Measurements from ENCODE around the gene MRPL58. TPM values are rescaled to one million over a fixed set of nuclear protein-coding genes. Genes with fewer than 3 reads are reported as not detected.

MRPL58 gene
- total RNA-seq, 4 donors from 2014 or later, result 44.4 to 110 (median 61.6) TPM

GRCh38 chr17:75046407-75047289, 34.2 kb downstream of the MRPL58 start, which contains the start of the genes ATP5PD and KCTD2:
Gene ATP5PD (minus strand): TSS chr17:75046969. CDS start chr17:75042650, 4,319 bp downstream.
Gene KCTD2 (plus strand): TSS chr17:75047225. CDS start chr17:75047251, 26 bp downstream.
- WGBS, 2 donors, result 0% methylated on average over 18 to 20 of the region's 72 CpGs
- peak within 1 kb of the TSS; percentile 92 to 98 (median 96) for H3K4me3 ChIP-seq
- H3K9me3 ChIP-seq, result no peaks in the 10 kb centered on the region
- DNase-seq, result peak; percentile 81
- H3K4me1 ChIP-seq, result peaks cover 6 to 42% (median 23%) of the 10 kb centered on the region in 3 donors
- H3K27ac ChIP-seq, result peak within 1 kb of the TSS; percentile 99
- no peaks in the 10 kb centered on the region for H3K27me3 ChIP-seq
- intact Hi-C loops (cut with DNase I), result no loop called here
- TF ChIP-seq POLR2A (IDR thresholded peaks at IDR 0.05) (peak in 3 of 4 donors; percentile 80 to 95 (median 91)), CTCF (IDR thresholded peaks at IDR 0.05) (peak in 1 of 6 experiments; percentile 24)
- H3K36me3 ChIP-seq, result peaks cover 0 to 40% (median 11%) of the 10 kb centered on the region in 3 donors

GRCh38 chr17:75047398-75048098, 35.1 kb downstream of the MRPL58 start:
- peak overlapping the region; percentile 99 for H3K27ac ChIP-seq
- H3K4me1 ChIP-seq, result peaks cover 6 to 42% (median 23%) of the 10 kb centered on the region in 3 donors
- DNase-seq, result no peak
- H3K4me3 ChIP-seq, result peak overlapping the region; percentile 92 to 98 (median 96)
- 1 to 3% methylated on average over 8 to 10 of the region's 38 CpGs for WGBS, 2 donors
- intact Hi-C loops (cut with DNase I), result no loop called here
- no peak for TF ChIP-seq CTCF (IDR thresholded peaks at IDR 0.05)
- TF ChIP-seq POLR2A (IDR thresholded peaks at IDR 0.05), result no peak
- H3K27me3 ChIP-seq, result no peaks in the 10 kb centered on the region
- no peaks in the 10 kb centered on the region for H3K9me3 ChIP-seq
- H3K36me3 ChIP-seq, result peaks cover 0 to 40% (median 8%) of the 10 kb centered on the region in 3 donors

DNA sequence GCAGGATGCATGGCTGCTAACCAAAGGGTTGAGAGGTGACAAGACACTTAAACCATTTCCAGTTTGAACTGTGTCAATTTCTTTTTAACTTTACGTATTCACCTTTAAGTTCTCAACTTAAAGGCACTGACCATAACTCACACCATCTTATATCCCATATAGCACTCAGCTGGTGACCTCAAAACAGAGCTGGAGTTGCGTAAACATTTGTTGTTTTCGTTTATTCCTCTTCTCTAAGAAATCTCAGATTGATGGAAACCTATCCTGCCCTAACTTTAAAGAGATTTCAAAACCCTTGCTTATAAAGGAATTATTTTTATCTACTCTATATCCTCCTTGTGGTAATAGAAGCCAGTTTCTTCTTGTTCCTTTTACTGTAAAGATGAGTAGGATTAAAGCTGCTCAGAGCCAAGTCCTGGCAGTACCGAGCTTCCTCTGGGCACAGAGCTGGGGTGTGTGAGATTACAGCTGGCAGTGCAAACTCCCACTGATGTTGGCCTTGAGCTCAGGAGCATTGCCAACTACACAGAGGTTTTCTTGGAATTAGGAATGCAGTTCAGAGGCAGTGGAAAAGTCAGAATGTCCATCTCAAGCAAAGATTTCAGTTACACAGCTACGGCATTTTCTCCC, 35.9 kb downstream of the MRPL58 start:
- Histone ChIP-seq H3K36me3 (peaks cover 0 to 44% (median 14%) of the 10 kb centered on the region in 3 donors), H3K4me3 (peak overlapping the region; percentile 92 to 98 (median 96)), H3K27me3 (no peaks in the 10 kb centered on the region), H3K27ac (peak overlapping the region; percentile 99), H3K4me1 (peaks cover 6 to 42% (median 23%) of the 10 kb centered on the region in 3 donors), H3K9me3 (no peaks in the 10 kb centered on the region)
- WGBS, 2 donors, result 13 to 28% methylated on average over 5 of the region's 5 CpGs
- TF ChIP-seq CTCF (IDR thresholded peaks at IDR 0.05), result no peak
- TF ChIP-seq POLR2A (IDR thresholded peaks at IDR 0.05), result no peak
- DNase-seq, result no peak
- intact Hi-C loops (cut with DNase I), result no loop called here

GRCh38 chr17:75049057-75049456, 36.6 kb downstream of the MRPL58 start:
- Histone ChIP-seq H3K9me3 (no peaks in the 10 kb centered on the region), H3K4me1 (peaks cover 6 to 42% (median 23%) of the 10 kb centered on the region in 3 donors), H3K27me3 (no peaks in the 10 kb centered on the region), H3K4me3 (peak overlapping the region in 1 of 4 donors; percentile 92), H3K36me3 (peaks cover 3 to 51% (median 21%) of the 10 kb centered on the region in 3 donors), H3K27ac (peak overlapping the region; percentile 99)
- intact Hi-C loops (cut with DNase I), result no loop called here
- TF ChIP-seq POLR2A (IDR thresholded peaks at IDR 0.05) (no peak), CTCF (IDR thresholded peaks at IDR 0.05) (no peak)
- DNase-seq, result no peak
- WGBS, 2 donors, result 68 to 74% methylated on average over 5 of the region's 5 CpGs

All from esophagus squamous epithelium (tissue), 5 donors.